Thymus (tissue), 11 donors: ENCODE results near the gene GPX6. TPM values are rescaled to one million over a fixed set of nuclear protein-coding genes. Genes with fewer than 3 reads are reported as not detected.
"Not testable (repeated sequence)": the region's sequence is repeated elsewhere in the genome, so short reads cannot be mapped to it uniquely, and the experiment has no call there.

Source experiments
- DNase-seq, 9 donors: peaks; one replicate each; pipeline ENCODE4 v3.0.0-alpha.2; 2013; ENCODE audit warnings: low spot score in 9 of 9, low read depth in 6 of 9, missing footprints in 1 of 9
- H3K27ac ChIP-seq, 2 donors: one replicate each; pipeline ENCODE4 v1.5.1; 2013; ENCODE audit warnings: control low read depth in 1 of 2, low read depth in 1 of 2, low read length in 1 of 2, mild to moderate bottlenecking in 1 of 2, moderate library complexity in 1 of 2
- H3K27me3 ChIP-seq, 2 donors: one replicate each; pipeline ENCODE4 v1.5.1; 2013; ENCODE audit warnings: low read length in 1 of 2; ENCODE audit not compliant: control insufficient read depth in 2 of 2, insufficient read depth in 1 of 2
- H3K36me3 ChIP-seq, 2 donors: one replicate each; pipeline ENCODE4 v1.5.1; 2013; ENCODE audit warnings: low read length in 1 of 2, mild to moderate bottlenecking in 1 of 2, moderate library complexity in 1 of 2; ENCODE audit not compliant: control insufficient read depth in 2 of 2, insufficient read depth in 2 of 2
- H3K4me1 ChIP-seq, 2 donors: one replicate each; pipeline ENCODE4 v1.5.1; 2013; ENCODE audit warnings: low read length in 2 of 2; ENCODE audit not compliant: control insufficient read depth in 2 of 2, insufficient read depth in 2 of 2
- H3K4me3 ChIP-seq, 2 donors: one replicate each; pipeline ENCODE4 v1.5.1; 2013; ENCODE audit warnings: low read length in 2 of 2, control low read depth in 1 of 2, mild to moderate bottlenecking in 1 of 2
- H3K9me3 ChIP-seq, 2 donors: one replicate each; pipeline ENCODE4 v1.5.1; 2013; ENCODE audit warnings: low read length in 1 of 2, mild to moderate bottlenecking in 1 of 2; ENCODE audit not compliant: control insufficient read depth in 2 of 2, insufficient read depth in 1 of 2
- WGBS: extraction: QIAGEN DNeasy Blood & Tissue Kit; methylation state at CpG from one replicate; pipeline ENCODE4 v1.1.7; 2013; 5-methylcytosine and 5-hydroxymethylcytosine counted together
- polyA plus RNA-seq: library from polyadenylated mRNA; stranded (reverse); fragments of 200-250 nt; gene quantifications from one replicate; pipeline ENCODE4 v1.2.3, GENCODE V29; 2013
- total RNA-seq: library from RNA; stranded (reverse); fragments of 120-200 nt; gene quantifications from one replicate; pipeline ENCODE4 v1.2.4, GENCODE V29; 2013
- donor health status: healthy.

The GPX6 gene
- total and polyA plus RNA-seq, 2 donors, result not detected

- no peak overlapping the region for H3K27ac ChIP-seq
- H3K9me3 ChIP-seq, result no peaks in the 10 kb centered on the region
- no peaks in the 10 kb centered on the region for H3K4me1 ChIP-seq
- 85% methylated on average over 7 of the region's 7 CpGs for WGBS
- no peaks in the 10 kb centered on the region for H3K36me3 ChIP-seq
- no peak overlapping the region for H3K4me3 ChIP-seq
- DNase-seq, result no peak
- H3K27me3 ChIP-seq, result peaks cover 2 to 32% of the 10 kb centered on the region in 2 donors
Observed at GRCh38 chr6:28531479-28532128, 16.0 kb upstream of the GPX6 start.

- H3K36me3 ChIP-seq, result no peaks in the 10 kb centered on the region
- 33% methylated on average over 1 of the region's 1 CpG for WGBS
- H3K9me3 ChIP-seq, result no peaks in the 10 kb centered on the region
- H3K27ac ChIP-seq, result no peak overlapping the region
- DNase-seq, result no peak
- H3K4me1 ChIP-seq, result peaks cover 0 to under 1% of the 10 kb centered on the region in 2 donors
- peaks cover 2 to 30% of the 10 kb centered on the region in 2 donors for H3K27me3 ChIP-seq
- no peak overlapping the region for H3K4me3 ChIP-seq
Observed at GRCh38 chr6:28530777-28531176, 15.2 kb upstream of the GPX6 start.

- H3K27me3 ChIP-seq, result peaks cover 0 to 18% of the 10 kb centered on the region in 2 donors
- no peaks in the 10 kb centered on the region for H3K9me3 ChIP-seq
- no peak within 1 kb of the TSS for H3K4me3 ChIP-seq
- DNase-seq, result peak in 2 of 9 donors; percentile 10 to 27
- H3K27ac ChIP-seq, result no peak within 1 kb of the TSS
- no peaks in the 10 kb centered on the region for H3K36me3 ChIP-seq
- whole genome bisulfite sequencing, result 36% methylated on average over 10 of the region's 10 CpGs
- H3K4me1 ChIP-seq, result peaks cover 0 to 8% of the 10 kb centered on the region in 2 donors
Observed at GRCh38 chr6:28525496-28526039, 10.0 kb upstream of the GPX6 start, which contains the start of gene GPX5. Gene GPX5, plus strand, starts transcription at chr6:28525881. Its CDS starts 133 bp downstream, at chr6:28526014.

GRCh38 chr6:28523241-28523622 lies 7.6 kb upstream of the GPX6 start:
- WGBS, result 15% methylated on average over 3 of the region's 3 CpGs
- H3K36me3 ChIP-seq, result no peaks in the 10 kb centered on the region
- H3K9me3 ChIP-seq, result no peaks in the 10 kb centered on the region
- peak in 2 of 9 donors; percentile 33 to 53 for DNase-seq
- H3K27me3 ChIP-seq, result peaks cover 0 to 16% of the 10 kb centered on the region in 2 donors
- H3K4me1 ChIP-seq, result peaks cover 0 to 8% of the 10 kb centered on the region in 2 donors
- no peak overlapping the region for H3K27ac ChIP-seq
- no peak overlapping the region for H3K4me3 ChIP-seq

GRCh38 chr6:28522594-28523240 lies 7.1 kb upstream of the GPX6 start:
- no peak overlapping the region for H3K4me3 ChIP-seq
- H3K9me3 ChIP-seq, result no peaks in the 10 kb centered on the region
- H3K36me3 ChIP-seq, result no peaks in the 10 kb centered on the region
- DNase-seq, result no peak
- H3K27me3 ChIP-seq, result peaks cover 0 to 17% of the 10 kb centered on the region in 2 donors
- no peak overlapping the region for H3K27ac ChIP-seq
- peaks cover 0 to 8% of the 10 kb centered on the region in 2 donors for H3K4me1 ChIP-seq

GRCh38 chr6:28517964-28518363 lies 2.4 kb upstream of the GPX6 start:
- no peak overlapping the region for H3K27ac ChIP-seq
- no peaks in the 10 kb centered on the region for H3K36me3 ChIP-seq
- H3K27me3 ChIP-seq, result peaks cover 0 to 13% of the 10 kb centered on the region in 2 donors
- no peak overlapping the region for H3K4me3 ChIP-seq
- DNase-seq, result no peak
- 93% methylated on average over 2 of the region's 2 CpGs for WGBS
- no peaks in the 10 kb centered on the region for H3K9me3 ChIP-seq
- no peaks in the 10 kb centered on the region for H3K4me1 ChIP-seq

GRCh38 chr6:28512387-28512786 lies 3.2 kb downstream of the GPX6 start:
- not testable (repeated sequence) for DNase-seq, H3K4me1 ChIP-seq, H3K9me3 ChIP-seq, H3K27ac ChIP-seq, H3K4me3 ChIP-seq, H3K27me3 ChIP-seq, H3K36me3 ChIP-seq
- 97% methylated on average over 8 of the region's 8 CpGs for WGBS

- Histone ChIP-seq H3K36me3 (no peaks in the 10 kb centered on the region), H3K27ac (no peak overlapping the region), H3K4me3 (no peak overlapping the region), H3K9me3 (no peaks in the 10 kb centered on the region), H3K4me1 (peaks cover 0 to 2% of the 10 kb centered on the region in 2 donors), H3K27me3 (peaks cover 0 to 6% of the 10 kb centered on the region in 2 donors)
- no peak for DNase-seq
- 97% methylated on average over 51 of the region's 51 CpGs for WGBS
Observed at GRCh38 chr6:28511628-28512300, 3.8 kb downstream of the GPX6 start.
